Liver (tissue), 3 donors: ENCODE measurements around the gene SAT2.

Source experiments
- CTCF ChIP-seq: fragments of 150-350 bp; IDR thresholded peaks from 2 replicates; pipeline ENCODE4 v1.5.1; 2017; ENCODE audit warnings: improper control_type of control experiment, low read depth, low read length; ENCODE audit not compliant: missing input control
- FOXA1 ChIP-seq: IDR thresholded peaks from 2 replicates; pipeline ENCODE4 v1.6.1; 2016; ENCODE audit warnings: antibody characterized with exemption
- HNF4G ChIP-seq: IDR thresholded peaks from 2 replicates; pipeline ENCODE4 v1.6.1; 2016; ENCODE audit warnings: antibody characterized with exemption
- JUND ChIP-seq, 2 donors: IDR thresholded peaks; 2 replicates each; pipeline ENCODE4 v1.6.1; 2016; ENCODE audit warnings: antibody characterized with exemption in 2 of 2
- RAD21 ChIP-seq, 2 donors: IDR thresholded peaks; 2 replicates each; pipeline ENCODE4 v1.6.1; 2016; ENCODE audit warnings: antibody characterized with exemption in 2 of 2, mild to moderate bottlenecking in 2 of 2
- SP1 ChIP-seq: IDR thresholded peaks from 2 replicates; pipeline ENCODE4 v1.6.1; 2018; ENCODE audit warnings: antibody characterized with exemption, mild to moderate bottlenecking
- TAF1 ChIP-seq: conservative IDR thresholded peaks from 2 replicates; pipeline ENCODE4 v1.6.1; 2016; ENCODE audit warnings: antibody characterized with exemption, mild to moderate bottlenecking
- TF ChIP-seq, protein P1 (sequence below): IDR thresholded peaks from 2 replicates; pipeline ENCODE4 v1.6.1; 2016; ENCODE audit warnings: antibody characterized with exemption, mild to moderate bottlenecking
- TF ChIP-seq, protein P2 (sequence below): IDR thresholded peaks from 2 replicates; pipeline ENCODE4 v1.6.1; 2016; ENCODE audit warnings: antibody characterized with exemption
- donor health status: healthy.
- donor health status: healthy.

- TF ChIP-seq CTCF (no peak), JUND (IDR thresholded peaks at IDR 0.05) (no peak), SP1 (no peak), RAD21 (IDR thresholded peaks at IDR 0.05) (no peak), FOXA1 (no peak), TAF1 (no peak), HNF4G (no peak)
- TF ChIP-seq, protein P1, sequence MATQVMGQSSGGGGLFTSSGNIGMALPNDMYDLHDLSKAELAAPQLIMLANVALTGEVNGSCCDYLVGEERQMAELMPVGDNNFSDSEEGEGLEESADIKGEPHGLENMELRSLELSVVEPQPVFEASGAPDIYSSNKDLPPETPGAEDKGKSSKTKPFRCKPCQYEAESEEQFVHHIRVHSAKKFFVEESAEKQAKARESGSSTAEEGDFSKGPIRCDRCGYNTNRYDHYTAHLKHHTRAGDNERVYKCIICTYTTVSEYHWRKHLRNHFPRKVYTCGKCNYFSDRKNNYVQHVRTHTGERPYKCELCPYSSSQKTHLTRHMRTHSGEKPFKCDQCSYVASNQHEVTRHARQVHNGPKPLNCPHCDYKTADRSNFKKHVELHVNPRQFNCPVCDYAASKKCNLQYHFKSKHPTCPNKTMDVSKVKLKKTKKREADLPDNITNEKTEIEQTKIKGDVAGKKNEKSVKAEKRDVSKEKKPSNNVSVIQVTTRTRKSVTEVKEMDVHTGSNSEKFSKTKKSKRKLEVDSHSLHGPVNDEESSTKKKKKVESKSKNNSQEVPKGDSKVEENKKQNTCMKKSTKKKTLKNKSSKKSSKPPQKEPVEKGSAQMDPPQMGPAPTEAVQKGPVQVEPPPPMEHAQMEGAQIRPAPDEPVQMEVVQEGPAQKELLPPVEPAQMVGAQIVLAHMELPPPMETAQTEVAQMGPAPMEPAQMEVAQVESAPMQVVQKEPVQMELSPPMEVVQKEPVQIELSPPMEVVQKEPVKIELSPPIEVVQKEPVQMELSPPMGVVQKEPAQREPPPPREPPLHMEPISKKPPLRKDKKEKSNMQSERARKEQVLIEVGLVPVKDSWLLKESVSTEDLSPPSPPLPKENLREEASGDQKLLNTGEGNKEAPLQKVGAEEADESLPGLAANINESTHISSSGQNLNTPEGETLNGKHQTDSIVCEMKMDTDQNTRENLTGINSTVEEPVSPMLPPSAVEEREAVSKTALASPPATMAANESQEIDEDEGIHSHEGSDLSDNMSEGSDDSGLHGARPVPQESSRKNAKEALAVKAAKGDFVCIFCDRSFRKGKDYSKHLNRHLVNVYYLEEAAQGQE, result no peak
- TF ChIP-seq, protein P2, sequence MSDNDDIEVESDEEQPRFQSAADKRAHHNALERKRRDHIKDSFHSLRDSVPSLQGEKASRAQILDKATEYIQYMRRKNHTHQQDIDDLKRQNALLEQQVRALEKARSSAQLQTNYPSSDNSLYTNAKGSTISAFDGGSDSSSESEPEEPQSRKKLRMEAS, result no peak
Observed at GRCh38 chr17:7651665-7652387, 24.2 kb upstream of the SAT2 start.
